ENCODE measurements around the gene USPL1. TPM values are rescaled to one million over a fixed set of nuclear protein-coding genes. Genes with fewer than 3 reads are reported as not detected.

USPL1 gene
- polyA plus RNA-seq, 1 donor (not counting 4 experiments of a cell fraction or from before 2014, with no cell fraction given), result 12.3 TPM

DNA sequence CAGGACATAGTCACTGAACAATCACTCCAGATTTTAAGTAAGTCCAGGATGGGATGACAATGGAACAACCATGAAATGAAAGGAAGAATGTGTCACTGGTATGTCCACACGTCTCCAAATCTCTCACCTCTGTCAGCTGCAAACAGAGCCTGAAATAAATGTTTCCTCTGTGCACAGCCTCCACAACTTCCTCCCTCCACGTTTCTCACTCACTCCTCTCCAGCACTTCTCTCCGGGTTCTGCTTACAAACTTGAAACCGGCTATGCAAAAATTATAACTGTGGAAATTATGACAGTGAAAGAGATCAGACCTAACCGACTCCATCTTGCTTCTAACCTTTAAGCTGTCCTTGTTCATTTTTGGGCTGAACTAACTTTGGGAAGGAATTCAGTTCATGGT lies 82.6 kb downstream of the USPL1 start:
- Histone ChIP-seq H3K36me3 (ENCODE audit: control insufficient read depth in 2 of 2, extremely low read depth in 1 of 2, insufficient read depth in 2 of 2, low read length in 2 of 2) (no peaks in the 10 kb centered on the region), H3K4me2 (ENCODE audit: control insufficient read depth, extremely low read depth, insufficient read depth, low read depth, low read length) (no peak overlapping the region), H2AFZ (ENCODE audit: control insufficient read depth, low read length) (no peak overlapping the region), H3K27me3 (ENCODE audit: control insufficient read depth, extremely low read depth, insufficient read depth, low read length) (peaks cover 24% of the 10 kb centered on the region), H3K9me1 (ENCODE audit: control insufficient read depth, extremely low read depth, insufficient read depth, low read length) (no peaks in the 10 kb centered on the region), H3K79me2 (ENCODE audit: control insufficient read depth, insufficient read depth, low read length) (no peaks in the 10 kb centered on the region), H3K4me1 (ENCODE audit: control insufficient read depth, extremely low read depth, insufficient read depth, low read length) (peaks cover 4% of the 10 kb centered on the region), H4K20me1 (ENCODE audit: control insufficient read depth, extremely low read depth, insufficient read depth, low read length) (no peaks in the 10 kb centered on the region), H3K9ac (ENCODE audit: control insufficient read depth, extremely low read depth, insufficient read depth, low read length) (no peak overlapping the region), H3K4me3 (ENCODE audit: control insufficient read depth in 2 of 3, extremely low read depth in 1 of 3, insufficient read depth in 2 of 3, low read depth in 1 of 3, low read length in 3 of 3) (no peak overlapping the region), H3K27ac (ENCODE audit: control insufficient read depth, insufficient read depth, low read length) (no peak overlapping the region), H3K9me3 (ENCODE audit: control insufficient read depth, low read depth, low read length) (no peaks in the 10 kb centered on the region)
- TF ChIP-seq EZH2 (IDR thresholded peaks at IDR 0.05; ENCODE audit: low read length), result no peak
- TF ChIP-seq, protein P1, sequence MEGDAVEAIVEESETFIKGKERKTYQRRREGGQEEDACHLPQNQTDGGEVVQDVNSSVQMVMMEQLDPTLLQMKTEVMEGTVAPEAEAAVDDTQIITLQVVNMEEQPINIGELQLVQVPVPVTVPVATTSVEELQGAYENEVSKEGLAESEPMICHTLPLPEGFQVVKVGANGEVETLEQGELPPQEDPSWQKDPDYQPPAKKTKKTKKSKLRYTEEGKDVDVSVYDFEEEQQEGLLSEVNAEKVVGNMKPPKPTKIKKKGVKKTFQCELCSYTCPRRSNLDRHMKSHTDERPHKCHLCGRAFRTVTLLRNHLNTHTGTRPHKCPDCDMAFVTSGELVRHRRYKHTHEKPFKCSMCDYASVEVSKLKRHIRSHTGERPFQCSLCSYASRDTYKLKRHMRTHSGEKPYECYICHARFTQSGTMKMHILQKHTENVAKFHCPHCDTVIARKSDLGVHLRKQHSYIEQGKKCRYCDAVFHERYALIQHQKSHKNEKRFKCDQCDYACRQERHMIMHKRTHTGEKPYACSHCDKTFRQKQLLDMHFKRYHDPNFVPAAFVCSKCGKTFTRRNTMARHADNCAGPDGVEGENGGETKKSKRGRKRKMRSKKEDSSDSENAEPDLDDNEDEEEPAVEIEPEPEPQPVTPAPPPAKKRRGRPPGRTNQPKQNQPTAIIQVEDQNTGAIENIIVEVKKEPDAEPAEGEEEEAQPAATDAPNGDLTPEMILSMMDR (optimal IDR thresholded peaks at IDR 0.05 in 1 of 3, IDR thresholded peaks at IDR 0.05 in 1 of 3, conservative IDR thresholded peaks at IDR 0.05 in 1 of 3; ENCODE audit: extremely low read depth in 1 of 3, insufficient read depth in 2 of 3, low read length in 3 of 3), result no peak
- no peak for FAIRE-seq
- DNase-seq (ENCODE audit: low read depth, low spot score), result no peak
- dilution Hi-C loops (cut with MboI; ENCODE audit: extremely low pct_ligation_motif_present, low sequenced_read_pairs), result no loop called here

DNA sequence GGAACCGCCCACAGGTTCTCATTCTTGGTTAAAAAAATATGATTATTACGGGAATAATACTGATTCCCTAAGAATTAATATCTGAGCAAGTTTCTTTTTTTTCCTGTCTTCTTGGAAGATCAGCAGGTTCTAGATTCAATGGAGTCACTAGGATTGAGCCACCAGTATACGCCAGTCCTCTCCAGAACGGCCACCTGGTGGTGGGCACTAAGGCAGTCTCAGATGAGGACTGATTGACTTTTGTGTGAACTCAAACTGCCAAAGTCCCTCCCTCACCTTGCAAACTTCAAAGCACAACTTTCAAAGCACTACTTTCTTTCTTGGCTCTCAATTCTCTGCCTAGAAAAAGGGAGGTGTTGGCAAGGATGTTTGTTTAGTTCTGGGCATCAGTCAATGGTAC lies 84.3 kb downstream of the USPL1 start:
- dilution Hi-C loops (cut with MboI; ENCODE audit: extremely low pct_ligation_motif_present, low sequenced_read_pairs), result no loop called here
- H3K36me3 ChIP-seq (ENCODE audit: control insufficient read depth in 2 of 2, extremely low read depth in 1 of 2, insufficient read depth in 2 of 2, low read length in 2 of 2), result no peaks in the 10 kb centered on the region
- no peak overlapping the region for H3K27ac ChIP-seq (ENCODE audit: control insufficient read depth, insufficient read depth, low read length)
- no peak overlapping the region for H3K9ac ChIP-seq (ENCODE audit: control insufficient read depth, extremely low read depth, insufficient read depth, low read length)
- no peak overlapping the region for H3K4me2 ChIP-seq (ENCODE audit: control insufficient read depth, extremely low read depth, insufficient read depth, low read depth, low read length)
- no peaks in the 10 kb centered on the region for H3K9me1 ChIP-seq (ENCODE audit: control insufficient read depth, extremely low read depth, insufficient read depth, low read length)
- no peak for DNase-seq (ENCODE audit: low read depth, low spot score)
- no peak for FAIRE-seq
- no peaks in the 10 kb centered on the region for H3K79me2 ChIP-seq (ENCODE audit: control insufficient read depth, insufficient read depth, low read length)
- peaks cover 24% of the 10 kb centered on the region for H3K27me3 ChIP-seq (ENCODE audit: control insufficient read depth, extremely low read depth, insufficient read depth, low read length)
- no peaks in the 10 kb centered on the region for H3K9me3 ChIP-seq (ENCODE audit: control insufficient read depth, low read depth, low read length)
- no peak overlapping the region for H3K4me3 ChIP-seq (ENCODE audit: control insufficient read depth in 2 of 3, extremely low read depth in 1 of 3, insufficient read depth in 2 of 3, low read depth in 1 of 3, low read length in 3 of 3)
- no peaks in the 10 kb centered on the region for H4K20me1 ChIP-seq (ENCODE audit: control insufficient read depth, extremely low read depth, insufficient read depth, low read length)
- TF ChIP-seq, protein P1 (optimal IDR thresholded peaks at IDR 0.05 in 1 of 3, IDR thresholded peaks at IDR 0.05 in 1 of 3, conservative IDR thresholded peaks at IDR 0.05 in 1 of 3; ENCODE audit: extremely low read depth in 1 of 3, insufficient read depth in 2 of 3, low read length in 3 of 3), result no peak
- TF ChIP-seq EZH2 (IDR thresholded peaks at IDR 0.05; ENCODE audit: low read length), result no peak
- H3K4me1 ChIP-seq (ENCODE audit: control insufficient read depth, extremely low read depth, insufficient read depth, low read length), result peaks cover 13% of the 10 kb centered on the region
- H2AFZ ChIP-seq (ENCODE audit: control insufficient read depth, low read length), result no peak overlapping the region

Measured in keratinocyte (primary cell).